NCI-H1436 treated with DMSO at 0.1 percent for 48 hours (cell line): Measurements from ENCODE around the gene ETV3L.
"Not testable (repeated sequence)": the region's sequence is repeated elsewhere in the genome, so short reads cannot be mapped to it uniquely, and the experiment has no call there.

Experiments used
- DNase-seq: peaks from one replicate; lab custom pipeline; 2025; lab: John Stamatoyannopoulos, UW

The ETV3L gene

GRCh38 chr1:157105298-157105987, 5.8 kb upstream of the ETV3L start:
- DNase-seq: no peak

- no peak for DNase-seq
Observed at GRCh38 chr1:157104598-157105293, 5.1 kb upstream of the ETV3L start.

- DNase-seq: no peak
Observed at GRCh38 chr1:157103268-157103667, 3.7 kb upstream of the ETV3L start.

GRCh38 chr1:157101149-157101548, 1.5 kb upstream of the ETV3L start:
- DNase-seq: no peak

- not testable (repeated sequence) for DNase-seq
Observed at GRCh38 chr1:157098987-157099632, 498 bp downstream of the ETV3L start.

GRCh38 chr1:157098519-157098918, 1.1 kb downstream of the ETV3L start:
- DNase-seq: no peak

GRCh38 chr1:157097692-157098091, 1.9 kb downstream of the ETV3L start:
- no peak for DNase-seq

- no peak for DNase-seq
Observed at GRCh38 chr1:157096881-157097280, 2.7 kb downstream of the ETV3L start.

- no peak for DNase-seq
Observed at GRCh38 chr1:157095551-157095950, 4.1 kb downstream of the ETV3L start.

- DNase-seq: no peak
Observed at GRCh38 chr1:157095091-157095490, 4.5 kb downstream of the ETV3L start.

GRCh38 chr1:157092831-157093230, 6.8 kb downstream of the ETV3L start:
- DNase-seq: no peak

GRCh38 chr1:157091668-157092273, 7.8 kb downstream of the ETV3L start:
- no peak for DNase-seq

- no peak for DNase-seq
Observed at GRCh38 chr1:157091186-157091585, 8.4 kb downstream of the ETV3L start.

GRCh38 chr1:157090771-157091170, 8.8 kb downstream of the ETV3L start:
- no peak for DNase-seq

- no peak for DNase-seq
Observed at GRCh38 chr1:157090196-157090647, 9.4 kb downstream of the ETV3L start.

GRCh38 chr1:157089789-157090188, 9.8 kb downstream of the ETV3L start:
- DNase-seq: no peak

GRCh38 chr1:157088607-157089006, 11.0 kb downstream of the ETV3L start:
- DNase-seq: no peak

GRCh38 chr1:157087030-157087429, 12.6 kb downstream of the ETV3L start:
- no peak for DNase-seq

GRCh38 chr1:157086299-157086698, 13.3 kb downstream of the ETV3L start:
- no peak for DNase-seq

GRCh38 chr1:157085421-157085820, 14.2 kb downstream of the ETV3L start:
- no peak for DNase-seq

GRCh38 chr1:157084720-157085119, 14.9 kb downstream of the ETV3L start:
- DNase-seq: no peak

- DNase-seq: no peak
Observed at GRCh38 chr1:157081707-157082106, 17.9 kb downstream of the ETV3L start.

GRCh38 chr1:157080714-157081113, 18.9 kb downstream of the ETV3L start:
- DNase-seq: no peak
